ENCODE measurements around the gene GUCA1A.
"Not testable (repeated sequence)": the region's sequence is repeated elsewhere in the genome, so short reads cannot be mapped to it uniquely, and the experiment has no call there.

GUCA1A gene

DNA sequence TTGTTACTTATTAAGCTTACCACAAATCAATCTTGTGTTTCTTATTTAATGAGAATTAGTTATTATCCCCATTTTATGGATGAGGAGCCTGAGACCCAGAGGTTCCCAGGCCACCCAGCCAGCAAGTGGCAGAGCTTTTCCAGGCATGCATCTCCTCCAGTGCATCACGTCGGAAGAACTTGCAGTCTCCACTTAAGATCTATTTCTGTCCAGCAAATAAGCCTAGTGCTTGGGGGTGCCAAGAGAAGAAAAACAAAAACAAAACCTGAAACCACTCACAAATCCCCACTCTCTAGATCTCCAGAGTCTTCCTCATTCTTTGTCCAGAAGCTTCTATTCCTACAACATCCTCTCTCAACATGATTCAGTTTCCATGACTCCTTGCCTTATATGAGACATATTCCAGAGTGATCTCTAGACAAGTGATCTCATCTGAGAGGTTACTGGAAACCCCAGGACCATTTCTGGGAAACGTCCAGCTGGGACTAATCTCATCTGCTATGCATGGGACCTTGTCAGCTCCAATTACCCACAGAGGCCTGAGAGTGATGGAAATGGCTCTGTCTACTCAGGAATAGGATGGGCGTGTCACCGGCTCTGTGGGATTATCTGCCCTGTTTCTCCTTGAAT lies 17.5 kb downstream of the GUCA1A start:
- TF ChIP-seq, protein P1, sequence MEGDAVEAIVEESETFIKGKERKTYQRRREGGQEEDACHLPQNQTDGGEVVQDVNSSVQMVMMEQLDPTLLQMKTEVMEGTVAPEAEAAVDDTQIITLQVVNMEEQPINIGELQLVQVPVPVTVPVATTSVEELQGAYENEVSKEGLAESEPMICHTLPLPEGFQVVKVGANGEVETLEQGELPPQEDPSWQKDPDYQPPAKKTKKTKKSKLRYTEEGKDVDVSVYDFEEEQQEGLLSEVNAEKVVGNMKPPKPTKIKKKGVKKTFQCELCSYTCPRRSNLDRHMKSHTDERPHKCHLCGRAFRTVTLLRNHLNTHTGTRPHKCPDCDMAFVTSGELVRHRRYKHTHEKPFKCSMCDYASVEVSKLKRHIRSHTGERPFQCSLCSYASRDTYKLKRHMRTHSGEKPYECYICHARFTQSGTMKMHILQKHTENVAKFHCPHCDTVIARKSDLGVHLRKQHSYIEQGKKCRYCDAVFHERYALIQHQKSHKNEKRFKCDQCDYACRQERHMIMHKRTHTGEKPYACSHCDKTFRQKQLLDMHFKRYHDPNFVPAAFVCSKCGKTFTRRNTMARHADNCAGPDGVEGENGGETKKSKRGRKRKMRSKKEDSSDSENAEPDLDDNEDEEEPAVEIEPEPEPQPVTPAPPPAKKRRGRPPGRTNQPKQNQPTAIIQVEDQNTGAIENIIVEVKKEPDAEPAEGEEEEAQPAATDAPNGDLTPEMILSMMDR (IDR thresholded peaks at IDR 0.05; ENCODE audit: low read depth, low read length): no peak
- no peak for TF ChIP-seq POLR2A (IDR thresholded peaks at IDR 0.05; ENCODE audit: extremely low read depth, insufficient read length)
- TF ChIP-seq, protein P2, sequence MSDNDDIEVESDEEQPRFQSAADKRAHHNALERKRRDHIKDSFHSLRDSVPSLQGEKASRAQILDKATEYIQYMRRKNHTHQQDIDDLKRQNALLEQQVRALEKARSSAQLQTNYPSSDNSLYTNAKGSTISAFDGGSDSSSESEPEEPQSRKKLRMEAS (IDR thresholded peaks at IDR 0.05; ENCODE audit: low read depth, low read length): no peak
- no peak for TF ChIP-seq MYC (IDR thresholded peaks at IDR 0.05; ENCODE audit: low read depth, low read length)
- H3K4me3 ChIP-seq (ENCODE audit: low read depth, low read length): no peak overlapping the region
- DNase-seq (ENCODE audit: low read depth): no peak

DNA sequence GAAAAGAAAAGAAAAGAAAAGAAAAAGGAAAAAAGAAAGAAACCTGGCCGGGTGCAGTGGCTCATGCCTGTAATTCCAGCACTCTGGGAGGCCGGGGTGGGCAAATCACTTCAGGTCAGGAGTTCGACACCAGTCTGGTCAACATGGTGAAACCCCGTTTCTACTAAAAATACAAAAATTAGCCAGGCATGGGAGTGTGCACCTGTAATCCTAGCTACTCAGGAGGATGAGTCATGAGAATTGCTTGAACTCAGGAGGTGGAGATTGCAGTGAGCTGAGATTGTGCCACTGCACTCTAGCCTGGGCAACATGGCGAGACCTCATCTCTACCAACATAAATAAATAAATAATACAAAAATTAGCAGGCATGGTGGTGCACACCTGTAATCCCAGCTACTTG lies 19.2 kb downstream of the GUCA1A start:
- not testable (repeated sequence) for H3K4me3 ChIP-seq (ENCODE audit: low read depth, low read length); DNase-seq (ENCODE audit: low read depth)

DNA sequence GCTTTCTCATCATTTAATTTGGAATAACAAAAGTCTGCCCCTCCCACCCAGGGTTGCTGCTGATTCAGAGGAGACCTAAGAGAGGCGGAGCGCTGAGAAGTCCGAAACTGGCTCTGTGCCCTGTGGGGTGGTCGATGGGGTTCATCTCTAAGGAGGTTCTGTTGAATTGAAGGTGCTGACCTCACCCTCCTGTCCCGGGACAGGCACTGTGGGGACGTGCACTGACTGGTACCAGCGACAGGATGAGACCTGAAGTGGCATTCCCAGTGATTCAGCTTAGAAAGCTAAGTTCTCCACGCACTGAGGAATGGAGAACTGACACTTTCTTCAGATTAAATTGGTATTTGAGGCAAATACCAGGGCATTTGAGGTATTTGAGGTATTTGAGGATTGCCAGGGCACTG lies 20.3 kb downstream of the GUCA1A start:
- no peak for DNase-seq (ENCODE audit: low read depth)
- no peak overlapping the region for H3K4me3 ChIP-seq (ENCODE audit: low read depth, low read length)

DNA sequence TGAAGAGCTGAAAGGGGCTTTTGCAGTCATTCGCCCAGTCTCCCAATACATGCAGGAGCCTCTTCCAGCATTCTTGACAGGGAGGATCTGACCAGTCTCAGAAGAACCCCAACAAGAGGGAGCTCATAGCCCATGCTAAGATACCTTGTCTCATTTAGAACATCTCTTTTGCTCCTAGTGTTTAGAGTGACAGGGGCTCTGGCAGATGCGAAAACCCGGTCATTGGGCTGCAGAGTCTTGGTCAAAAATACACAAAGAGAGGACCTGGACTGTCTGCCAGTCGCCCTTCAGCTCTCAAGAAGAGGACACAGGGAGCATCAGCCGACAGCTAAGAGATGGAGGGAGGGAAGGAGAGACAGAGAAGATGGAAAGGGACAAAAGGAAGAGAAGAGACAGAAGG lies 20.9 kb downstream of the GUCA1A start:
- no peak overlapping the region for H3K4me3 ChIP-seq (ENCODE audit: low read depth, low read length)
- DNase-seq (ENCODE audit: low read depth): no peak
- TF ChIP-seq, protein P2 (IDR thresholded peaks at IDR 0.05; ENCODE audit: low read depth, low read length): no peak
- TF ChIP-seq MYC (IDR thresholded peaks at IDR 0.05; ENCODE audit: low read depth, low read length) (no peak), POLR2A (IDR thresholded peaks at IDR 0.05; ENCODE audit: extremely low read depth, insufficient read length) (no peak)
- TF ChIP-seq, protein P1 (IDR thresholded peaks at IDR 0.05; ENCODE audit: low read depth, low read length): no peak

More for the DNA sequence above, 20.3 kb downstream of the GUCA1A start:
- TF ChIP-seq, protein P2 (IDR thresholded peaks at IDR 0.05; ENCODE audit: low read depth, low read length): no peak
- TF ChIP-seq, protein P1 (IDR thresholded peaks at IDR 0.05; ENCODE audit: low read depth, low read length): no peak
- TF ChIP-seq MYC (IDR thresholded peaks at IDR 0.05; ENCODE audit: low read depth, low read length) (no peak), POLR2A (IDR thresholded peaks at IDR 0.05; ENCODE audit: extremely low read depth, insufficient read length) (no peak)

DNA sequence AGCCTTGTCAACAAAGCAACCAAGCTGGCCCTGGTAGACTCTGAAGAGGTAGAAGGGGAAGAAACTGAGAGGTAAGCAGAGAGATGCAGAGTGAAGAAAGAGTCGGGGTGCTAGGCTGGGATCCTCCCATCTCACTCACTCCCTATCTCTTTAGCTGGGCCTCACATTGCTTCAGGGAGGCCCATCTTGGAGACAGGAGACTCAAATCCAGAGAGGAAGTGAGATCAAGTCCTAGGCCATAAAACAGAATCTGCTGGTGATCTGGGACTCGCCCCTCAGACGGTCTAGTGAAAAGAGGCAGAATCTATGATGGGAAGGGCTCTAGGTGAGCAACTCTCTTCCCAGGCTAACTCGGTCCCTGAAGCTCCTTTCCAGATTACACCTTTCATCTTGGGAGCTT lies 22.3 kb downstream of the GUCA1A start:
- DNase-seq (ENCODE audit: low read depth): no peak
- TF ChIP-seq POLR2A (IDR thresholded peaks at IDR 0.05; ENCODE audit: extremely low read depth, insufficient read length) (no peak), MYC (IDR thresholded peaks at IDR 0.05; ENCODE audit: low read depth, low read length) (no peak)
- TF ChIP-seq, protein P1 (IDR thresholded peaks at IDR 0.05; ENCODE audit: low read depth, low read length): no peak
- TF ChIP-seq, protein P2 (IDR thresholded peaks at IDR 0.05; ENCODE audit: low read depth, low read length): no peak

DNA sequence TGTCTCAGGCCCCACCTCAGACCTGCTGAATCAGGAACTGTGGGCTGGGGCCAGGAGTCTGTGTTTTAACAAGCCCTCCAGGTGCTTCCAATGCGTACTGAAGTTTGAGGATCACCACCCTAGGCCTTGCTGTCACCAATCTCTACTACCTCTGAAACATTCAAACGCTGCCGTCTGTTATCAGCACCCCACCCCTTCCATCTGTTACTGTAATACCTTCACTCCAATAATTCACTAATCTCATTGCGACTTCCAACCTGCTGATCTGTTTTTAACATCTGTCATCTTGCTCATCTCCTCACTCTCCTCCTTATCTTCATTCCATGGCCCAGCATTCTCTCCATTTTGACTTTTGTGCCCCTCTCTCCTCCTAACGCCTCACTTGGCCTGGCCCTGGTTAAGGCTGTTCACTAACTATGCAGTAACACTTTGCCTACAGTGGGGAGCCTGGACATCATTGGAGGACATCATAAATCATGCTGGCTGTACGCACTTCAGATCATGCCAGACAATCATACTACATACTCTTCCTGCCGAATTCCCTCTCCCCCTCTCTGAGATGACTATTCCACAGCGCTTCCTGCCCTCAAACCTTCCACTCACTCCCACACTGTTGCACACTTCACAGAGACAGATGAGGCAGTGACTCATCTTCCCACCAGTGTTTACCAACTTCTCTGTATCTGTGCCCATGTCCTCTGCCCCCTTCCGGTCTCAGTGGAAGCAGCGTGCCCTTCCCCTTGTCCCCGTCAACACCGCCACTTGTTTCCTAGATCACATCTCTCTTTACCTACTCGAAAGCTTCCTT lies 24.6 kb downstream of the GUCA1A start:
- no peak overlapping the region for H3K4me3 ChIP-seq (ENCODE audit: low read depth, low read length)
- DNase-seq (ENCODE audit: low read depth): peak; percentile 57
- no peak for TF ChIP-seq POLR2A (IDR thresholded peaks at IDR 0.05; ENCODE audit: extremely low read depth, insufficient read length)
- no peak for TF ChIP-seq MYC (IDR thresholded peaks at IDR 0.05; ENCODE audit: low read depth, low read length)
- TF ChIP-seq, protein P1 (IDR thresholded peaks at IDR 0.05; ENCODE audit: low read depth, low read length): no peak
- TF ChIP-seq, protein P2 (IDR thresholded peaks at IDR 0.05; ENCODE audit: low read depth, low read length): no peak

More for the DNA sequence above, 22.3 kb downstream of the GUCA1A start:
- no peak overlapping the region for H3K4me3 ChIP-seq (ENCODE audit: low read depth, low read length)
